Activated CD8-positive, alpha-beta memory T cell treated with anti-CD3 and anti-CD28 coated beads, Interleukin-2, amount 50 U/mL, for 1 hour (primary cell): Measurements from ENCODE around the gene GLIS2.
A peak's percentile ranks its signal among the peaks of the same experiment; 100 is the strongest.

Experiments used
- DNase-seq: peaks from one replicate; pipeline ENCODE4 v3.0.0-alpha.2; 2020; ENCODE audit errors: extremely low read depth

The GLIS2 gene

DNA sequence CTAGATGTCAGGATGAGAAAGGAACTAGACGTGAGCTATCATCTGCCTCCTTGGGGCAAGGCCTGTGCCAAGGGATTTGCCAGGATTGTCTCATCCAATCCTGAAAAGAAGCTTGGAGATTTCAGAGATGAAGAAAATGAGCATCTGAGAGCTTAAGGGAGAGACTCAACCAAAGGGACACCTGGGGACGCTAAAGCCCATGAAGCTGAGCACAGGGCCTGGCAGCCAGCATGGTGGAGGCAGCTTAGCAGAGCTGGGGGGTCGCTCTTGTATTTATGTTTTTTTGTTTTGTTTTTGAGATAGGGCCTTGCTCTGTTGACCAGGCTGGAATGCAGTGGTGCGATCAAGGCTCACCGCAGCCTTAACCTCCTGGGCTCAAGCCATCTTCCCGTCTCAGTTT, 18.4 kb upstream of the GLIS2 start:
- DNase-seq, result no peak

DNA sequence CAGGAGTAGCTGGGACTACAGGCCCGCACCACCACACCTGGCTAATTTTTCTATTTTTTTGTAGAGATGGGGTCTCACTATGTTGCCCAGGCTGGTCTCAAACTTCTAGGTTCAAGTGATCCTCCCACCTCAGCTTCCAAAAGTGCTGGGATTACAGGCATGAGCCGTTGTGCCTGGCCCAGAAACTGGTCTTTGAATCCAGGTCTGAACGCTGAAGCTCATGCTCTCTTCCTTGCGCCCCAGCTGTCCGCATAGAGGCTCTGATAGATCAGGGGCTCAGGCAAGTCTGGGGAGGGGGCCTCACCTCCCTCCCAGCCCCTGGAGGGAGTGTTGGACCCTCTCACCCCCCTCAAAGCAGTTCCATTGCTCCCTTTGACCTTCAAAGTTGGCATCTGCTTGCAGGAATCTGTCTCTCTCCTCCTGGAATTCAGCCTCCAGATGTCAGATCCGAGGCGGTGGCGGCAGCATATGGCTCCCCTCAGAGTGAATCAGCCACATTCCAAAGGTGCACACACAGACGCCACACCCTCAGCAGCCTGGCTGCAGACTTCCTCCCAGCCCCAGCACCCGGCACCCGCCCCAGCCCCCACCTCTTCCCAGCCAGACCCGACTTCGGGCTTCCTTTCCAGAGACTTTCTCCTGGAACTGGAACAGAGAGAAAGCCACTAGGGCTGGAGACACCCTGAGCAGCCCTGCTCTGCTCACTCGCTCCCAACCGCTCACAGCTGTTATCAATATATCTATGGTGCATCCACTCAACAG, 16.9 kb upstream of the GLIS2 start:
- no peak for DNase-seq

- DNase-seq, result no peak
Observed at GRCh38 chr16:4301177-4301576, 14.7 kb upstream of the GLIS2 start.

DNA sequence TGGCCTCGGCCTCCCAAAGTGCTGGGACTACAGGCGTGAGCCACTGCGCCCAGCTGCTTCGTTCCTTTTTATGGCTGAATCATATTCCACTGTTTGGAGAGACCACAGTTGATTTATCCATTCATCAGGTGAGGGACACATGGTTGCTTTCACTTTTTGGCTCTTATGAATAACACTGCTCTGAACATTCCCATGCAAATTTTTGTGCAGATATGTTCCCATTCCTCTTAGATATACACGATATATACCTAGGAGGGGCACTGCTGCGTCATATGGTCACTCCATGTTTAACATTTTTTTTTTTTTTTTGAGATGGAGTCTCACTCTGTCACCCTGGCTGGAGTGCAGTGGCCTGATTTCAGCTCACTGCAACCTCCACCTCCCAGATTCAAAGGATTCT, 13.9 kb upstream of the GLIS2 start:
- no peak for DNase-seq

- no peak for DNase-seq
Observed at GRCh38 chr16:4303973-4304372, 11.9 kb upstream of the GLIS2 start.

GRCh38 chr16:4306470-4307214, 9.2 kb upstream of the GLIS2 start:
- DNase-seq, result peak; percentile 17

DNA sequence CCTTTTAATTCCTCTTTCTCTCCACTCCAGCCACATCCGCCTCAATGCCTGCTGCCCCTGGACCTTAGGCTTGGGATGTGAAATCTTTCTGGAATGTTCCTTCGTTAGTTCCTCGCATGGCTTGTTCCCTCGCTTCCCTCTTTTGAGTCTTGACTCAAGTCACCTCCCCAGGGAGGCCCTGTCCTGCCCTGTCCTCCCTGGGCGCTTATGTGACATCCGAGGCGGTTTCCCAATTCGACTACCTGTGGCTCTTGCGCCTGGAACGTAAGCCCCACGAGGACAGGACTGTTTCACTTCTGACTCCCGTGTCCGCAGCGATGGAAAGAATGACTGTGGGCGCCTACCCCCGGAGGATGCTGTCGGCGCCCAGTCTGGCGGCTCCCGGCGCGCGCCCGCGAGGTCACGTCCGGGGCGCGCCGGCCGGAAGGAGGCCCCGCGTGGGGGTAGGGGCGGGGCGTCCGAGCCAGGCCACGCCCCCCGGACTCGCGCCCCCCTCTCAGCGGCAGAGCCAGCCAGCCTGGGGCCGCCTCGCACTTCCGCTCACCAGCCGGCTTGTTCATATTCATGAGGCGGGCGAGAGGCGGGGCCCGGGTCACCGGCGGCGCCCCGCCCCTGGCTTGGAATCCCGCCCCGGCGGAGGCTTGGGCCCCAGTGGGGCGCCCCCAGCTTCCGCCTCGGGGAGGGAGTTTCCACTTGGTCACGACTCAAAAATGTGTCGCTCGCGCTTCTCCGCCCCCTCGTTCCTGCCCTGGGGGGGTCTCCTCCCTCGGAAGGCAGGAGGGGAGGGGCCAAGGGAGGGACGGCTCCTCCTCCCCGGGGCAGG, 8.4 kb upstream of the GLIS2 start:
- peak; percentile 90 for DNase-seq

DNA sequence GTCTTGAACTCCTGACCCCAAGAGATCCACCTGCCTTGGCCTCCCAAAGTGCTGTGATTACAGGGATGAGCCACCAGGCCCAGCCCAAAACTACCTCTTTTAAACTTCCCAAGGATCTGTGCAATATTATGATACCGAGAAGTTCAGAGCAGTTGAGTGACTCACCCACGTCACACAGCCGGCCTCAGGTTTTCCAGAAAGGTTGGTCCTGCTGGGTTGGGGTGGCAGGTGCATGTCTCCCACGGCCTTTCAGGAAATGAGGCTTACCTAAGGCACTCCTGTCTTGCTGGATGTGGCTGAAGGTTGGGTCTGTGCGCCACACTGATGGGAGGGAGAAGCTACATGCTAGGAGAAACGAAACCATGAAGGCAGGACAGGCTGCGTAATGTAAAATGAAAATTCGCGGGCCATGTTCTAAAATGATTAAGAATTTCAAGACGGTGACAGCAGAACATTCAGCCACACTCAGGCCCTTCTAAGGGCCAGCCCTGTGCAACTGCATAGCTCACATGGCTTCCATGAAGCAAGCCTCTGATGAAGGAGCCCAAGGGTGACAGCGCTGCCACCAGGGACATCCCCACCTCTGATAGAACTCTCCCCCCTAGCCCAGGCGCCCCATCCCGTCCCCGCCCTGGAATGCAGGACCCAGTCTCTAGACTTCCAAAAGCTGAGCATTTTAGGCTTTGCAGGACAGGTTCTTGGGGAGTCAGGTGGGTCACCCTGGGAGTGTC, 6.6 kb upstream of the GLIS2 start:
- DNase-seq, result no peak

- DNase-seq, result peak; percentile 25
Observed at GRCh38 chr16:4309833-4310266, 6.0 kb upstream of the GLIS2 start.

DNA sequence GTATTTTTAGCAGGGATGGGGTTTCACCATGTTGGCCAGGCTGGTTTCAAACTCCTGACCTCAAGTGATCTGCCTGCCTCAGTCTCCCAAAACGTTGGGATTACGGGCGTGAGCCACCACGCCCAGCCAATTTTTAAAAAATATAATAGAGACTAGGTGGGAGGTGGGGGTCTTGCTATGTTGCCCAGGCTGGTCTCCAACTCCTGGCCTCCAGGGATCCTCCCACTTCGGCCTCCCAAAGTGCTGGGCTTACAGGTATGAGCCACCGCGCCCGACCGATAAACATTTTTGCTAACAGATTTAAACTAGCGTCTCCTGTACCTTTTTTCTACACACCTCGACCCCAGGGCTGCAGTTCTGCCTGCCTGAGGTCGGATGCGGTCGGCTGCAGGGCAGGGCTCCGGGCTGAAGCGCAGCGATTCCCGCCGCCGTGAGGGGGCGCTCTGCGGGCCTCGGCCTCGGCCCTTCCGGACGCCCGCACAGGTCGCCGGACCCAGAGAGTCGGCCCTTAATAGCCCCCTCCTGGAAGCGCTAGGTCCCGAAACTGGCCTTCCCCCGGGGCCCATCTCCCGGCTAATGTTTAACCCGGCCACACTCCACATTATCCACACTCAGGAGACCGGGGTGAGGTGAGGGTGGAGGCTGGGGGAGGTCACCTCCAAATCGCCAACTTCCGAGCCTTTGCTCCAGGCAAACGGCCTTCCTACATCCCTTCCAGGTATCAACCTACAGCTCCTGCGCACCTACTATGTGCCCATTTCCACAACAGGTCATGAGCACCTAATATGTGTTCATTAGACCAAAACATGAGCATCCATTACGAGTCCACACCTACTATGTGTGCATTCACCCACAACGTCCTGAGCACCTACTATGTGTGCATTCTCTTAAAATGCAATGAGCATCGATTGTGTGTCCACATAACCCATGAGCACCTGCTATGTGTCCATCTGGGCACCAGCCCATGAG, 2.0 kb upstream of the GLIS2 start:
- DNase-seq, result no peak

DNA sequence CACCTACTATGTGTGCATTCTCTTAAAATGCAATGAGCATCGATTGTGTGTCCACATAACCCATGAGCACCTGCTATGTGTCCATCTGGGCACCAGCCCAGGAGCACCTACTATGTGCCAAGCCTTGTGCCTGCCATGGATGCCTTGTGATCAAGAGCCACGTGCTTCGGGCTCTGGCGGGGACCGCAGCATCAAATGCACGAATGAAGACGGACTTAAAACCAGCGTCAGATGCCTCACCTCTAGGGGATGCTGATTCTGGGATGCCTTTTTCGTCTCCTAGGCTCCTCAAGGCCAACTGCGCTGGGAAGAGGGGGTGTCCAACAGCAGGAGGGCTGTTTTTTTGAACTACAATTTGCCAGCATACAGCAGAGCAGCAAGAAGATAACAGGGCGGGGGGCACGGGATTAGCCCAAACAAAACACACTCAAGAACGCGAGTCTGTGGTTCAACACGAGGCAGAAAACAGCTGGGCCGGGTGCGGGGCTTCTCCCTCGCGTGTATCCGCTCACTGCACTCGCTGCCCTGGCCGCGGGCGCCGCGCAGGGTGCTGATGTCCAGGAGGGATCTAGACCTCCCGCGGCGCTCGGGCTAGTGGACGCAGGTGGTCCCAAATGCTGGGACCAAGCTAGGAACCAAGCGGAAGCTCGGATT, 1.2 kb upstream of the GLIS2 start:
- no peak for DNase-seq

DNA sequence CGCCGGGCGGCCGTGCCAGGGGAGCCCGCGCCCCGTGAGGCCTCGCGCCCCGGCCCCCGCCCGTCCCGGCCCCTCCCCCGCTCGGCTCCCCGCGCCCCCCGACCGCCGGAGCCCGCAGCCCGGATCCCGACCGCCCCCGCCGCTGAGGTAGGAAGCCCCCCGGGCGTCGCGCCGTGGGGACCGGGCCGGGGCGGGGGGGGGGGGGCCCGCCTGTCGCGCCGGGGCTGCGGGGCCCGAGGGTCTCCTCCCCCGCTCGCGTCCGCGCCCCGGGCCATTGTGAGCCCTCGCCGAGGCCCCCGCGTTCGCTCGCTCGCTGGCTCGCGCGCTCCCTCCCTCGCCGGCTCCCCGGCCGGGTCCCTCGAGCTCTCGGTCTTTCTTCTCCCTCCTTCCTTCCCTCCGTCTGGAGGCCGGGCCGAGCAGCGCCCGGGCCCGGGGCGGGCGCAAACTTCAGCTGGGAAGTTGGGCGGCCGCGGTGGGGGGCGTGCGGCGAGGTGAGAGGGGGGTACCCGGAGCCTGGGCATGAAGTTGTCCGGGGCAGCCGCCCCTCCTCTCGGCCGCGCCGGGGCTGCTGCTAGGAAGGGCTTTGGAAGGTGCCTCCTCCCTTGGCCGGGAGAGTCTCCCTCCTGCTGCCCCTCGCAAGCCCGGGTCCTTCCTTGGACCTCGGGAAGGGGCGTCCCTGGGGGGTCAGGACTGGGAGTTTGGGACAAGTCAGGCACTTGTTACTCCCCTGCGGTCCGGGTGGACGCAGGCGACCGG, 419 bp downstream of the GLIS2 start:
- no peak for DNase-seq

DNA sequence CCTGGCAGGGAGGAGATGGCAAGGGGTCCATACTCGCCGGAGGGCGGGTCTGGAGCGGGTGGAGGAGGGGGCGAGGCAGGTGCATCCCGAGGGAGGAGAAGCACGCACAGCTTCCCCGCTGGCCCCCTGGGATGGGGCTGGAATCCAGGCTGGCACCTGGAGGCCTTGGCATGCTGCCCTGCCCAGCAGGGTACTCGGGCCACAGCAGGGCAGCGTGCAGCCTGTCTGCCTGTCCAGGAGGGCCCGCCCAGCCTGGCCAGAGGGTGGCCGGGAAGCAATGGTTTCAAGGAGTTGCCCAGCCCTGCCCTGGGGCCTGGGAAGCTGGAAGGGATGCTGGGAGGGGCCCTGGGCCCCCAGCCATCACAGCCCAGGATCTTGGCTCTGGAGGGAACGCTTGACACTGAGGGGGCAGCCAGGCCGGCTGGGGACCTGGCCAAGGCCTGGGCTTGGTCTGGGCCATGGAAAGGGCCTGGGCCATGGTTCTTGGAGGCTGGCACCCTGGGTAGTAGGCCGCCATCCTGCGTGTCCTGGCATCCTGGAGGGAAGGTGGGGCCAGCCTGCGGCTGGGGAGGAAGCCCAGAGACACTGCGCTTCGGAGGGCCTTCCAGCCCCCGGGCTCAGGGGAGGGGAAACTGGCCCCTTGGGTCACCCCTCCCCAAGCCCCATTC, 1.1 kb downstream of the GLIS2 start:
- no peak for DNase-seq

- DNase-seq, result no peak
Observed at GRCh38 chr16:4317532-4318450, 1.9 kb downstream of the GLIS2 start.

DNA sequence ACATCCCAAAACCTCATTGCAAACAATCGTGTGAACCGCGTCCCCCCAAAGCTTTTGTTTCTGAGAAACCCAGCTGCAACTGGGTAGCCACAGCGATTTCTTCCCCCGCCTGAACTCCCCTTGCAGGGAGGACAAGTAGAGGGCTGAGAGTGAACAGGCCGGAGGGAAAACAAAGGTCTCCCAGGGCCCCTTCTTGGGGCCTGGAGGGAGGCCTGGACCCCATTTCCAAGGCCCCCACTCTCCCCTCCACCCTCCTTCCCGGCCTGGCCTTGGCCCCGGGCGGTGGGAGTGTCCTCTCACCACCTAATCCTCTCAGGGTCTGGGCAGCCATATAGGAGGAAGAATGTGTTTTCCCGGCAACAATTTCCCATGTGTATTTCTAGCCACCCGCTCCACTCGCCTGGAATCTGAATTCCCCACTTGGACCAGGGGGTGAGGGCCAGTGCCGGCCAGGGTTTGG, 2.6 kb downstream of the GLIS2 start:
- no peak for DNase-seq

DNA sequence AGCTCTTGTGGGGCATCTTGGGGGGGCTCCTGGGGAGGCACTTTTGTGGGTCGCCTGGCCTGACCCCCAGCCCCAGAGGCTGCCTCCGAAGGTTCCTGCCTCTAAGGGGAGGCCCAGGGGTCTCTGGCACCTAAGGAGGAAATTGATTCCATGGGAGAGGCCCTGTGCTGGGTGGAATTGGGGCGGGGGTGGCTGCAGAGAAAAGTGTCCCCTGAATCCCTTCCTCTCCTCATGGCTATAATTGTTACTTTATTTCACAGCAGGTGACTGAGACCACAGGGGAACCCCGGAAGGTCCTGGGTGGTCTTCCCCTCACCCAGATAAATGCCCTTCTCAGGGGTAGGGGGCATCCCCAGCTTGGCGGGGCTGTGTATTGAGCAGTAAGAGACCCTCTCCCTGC, 3.1 kb downstream of the GLIS2 start:
- no peak for DNase-seq
